H1 (cell line): ENCODE measurements around the gene RGS6.

Experiments used
- CREB1 ChIP-seq: IDR thresholded peaks from 2 replicates; pipeline ENCODE4 v1.6.1; 2012; ENCODE audit warnings: inconsistent platforms
- EZH2 ChIP-seq: fragments of 200-600 bp; sonication (generic); IDR thresholded peaks from 2 replicates; pipeline ENCODE4 v1.7.1; 2012; ENCODE audit warnings: low read depth, mild to moderate bottlenecking, moderate library complexity, low read length, inconsistent platforms; ENCODE audit not compliant: severe bottlenecking
- GABPA ChIP-seq: IDR thresholded peaks from 2 replicates; pipeline ENCODE4 v1.6.1; 2011; ENCODE audit warnings: mild to moderate bottlenecking, low read length, moderate library complexity, borderline replicate concordance; ENCODE audit not compliant: insufficient read depth
- JUND ChIP-seq: IDR thresholded peaks from 2 replicates; pipeline ENCODE4 v1.6.1; 2011; ENCODE audit warnings: mild to moderate bottlenecking, improper control_type of control experiment, low read length
- POLR2A ChIP-seq, 2 experiments: IDR thresholded peaks; 1 replicate in 1 of 2; 2 replicates in 1 of 2; pipeline ENCODE4 v1.6.1; 2011; ENCODE audit warnings: low read depth in 2 of 2, low read length in 2 of 2, mild to moderate bottlenecking in 2 of 2; ENCODE audit errors: control extremely low read depth in 1 of 2
- POLR2AphosphoS5 ChIP-seq: IDR thresholded peaks from 2 replicates; pipeline ENCODE4 v1.6.1; 2011; ENCODE audit warnings: low read depth, low read length
- RXRA ChIP-seq: IDR thresholded peaks from 2 replicates; pipeline ENCODE4 v1.6.1; 2011; ENCODE audit warnings: low read depth, mild to moderate bottlenecking, low read length, moderate library complexity; ENCODE audit not compliant: insufficient read depth
- SP2 ChIP-seq: IDR thresholded peaks from 2 replicates; pipeline ENCODE4 v1.6.1; 2012; ENCODE audit warnings: mild to moderate bottlenecking, low read length, inconsistent platforms
- SP4 ChIP-seq: IDR thresholded peaks from 2 replicates; pipeline ENCODE4 v1.6.1; 2012; ENCODE audit warnings: low read length, inconsistent platforms
- TAF1 ChIP-seq: IDR thresholded peaks from 2 replicates; pipeline ENCODE4 v1.6.1; 2011; ENCODE audit warnings: mild to moderate bottlenecking, low read depth, low read length
- TAF7 ChIP-seq: optimal IDR thresholded peaks from 2 replicates; pipeline ENCODE3; 2011; ENCODE audit warnings: low read depth, mild to moderate bottlenecking, inconsistent platforms, low read length, moderate library complexity, borderline replicate concordance
- TF ChIP-seq, protein P1 (sequence below), 3 experiments: IDR thresholded peaks; 1 replicate in 2 of 3; 2 replicates in 1 of 3; pipeline versions ENCODE4 v1.5.1 to v1.6.1; 2011; ENCODE audit warnings: low read length in 3 of 3, mild to moderate bottlenecking in 3 of 3, inconsistent platforms in 2 of 3, low read depth in 1 of 3, moderate library complexity in 1 of 3; ENCODE audit not compliant: insufficient read depth in 1 of 3; ENCODE audit errors: control extremely low read depth in 1 of 3
- TF ChIP-seq, protein P2 (sequence below): IDR thresholded peaks from 2 replicates; pipeline ENCODE4 v1.6.1; 2011; ENCODE audit warnings: low read depth, mild to moderate bottlenecking, low read length; ENCODE audit not compliant: insufficient read depth
- TF ChIP-seq, protein P3 (sequence below): IDR thresholded peaks from 2 replicates; pipeline ENCODE4 v1.6.1; 2012; ENCODE audit warnings: inconsistent platforms

DNA sequence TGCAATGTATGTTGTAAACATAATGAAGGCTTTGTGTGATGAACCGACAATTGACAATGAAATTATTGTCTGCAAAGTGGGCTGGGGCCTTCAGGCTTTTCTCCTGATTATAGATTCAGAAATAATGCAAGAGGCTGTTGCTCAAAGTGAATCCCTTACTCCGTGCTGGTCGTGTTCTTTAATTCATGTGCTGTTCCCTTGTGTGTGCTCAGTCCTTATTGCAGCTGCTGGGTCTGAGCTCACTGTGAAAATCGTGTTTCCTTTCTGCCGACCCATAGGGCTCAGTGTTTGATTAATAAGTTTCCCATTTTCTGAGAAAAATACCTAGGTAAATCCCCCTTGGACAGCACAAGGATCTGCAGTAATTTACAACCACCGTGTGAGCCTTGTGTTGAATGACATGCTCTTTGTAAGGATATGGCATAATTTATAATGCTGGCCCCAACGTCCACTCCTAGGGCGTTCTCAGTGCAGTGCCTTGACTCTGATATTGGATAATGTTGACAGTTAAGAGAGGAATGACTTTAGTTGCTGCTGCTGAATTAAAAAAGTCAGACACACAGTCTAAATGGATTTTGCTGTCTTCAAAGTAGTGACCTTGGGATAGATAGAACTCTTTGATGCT is 81.6 kb downstream of the RGS6 start:
- TF ChIP-seq GABPA (no peak), POLR2AphosphoS5 (no peak), POLR2A (IDR thresholded peaks at IDR 0.05; ENCODE audit: control extremely low read depth in 1 of 2, low read depth in 2 of 2, low read length in 2 of 2) (no peak), SP2 (no peak), SP4 (no peak), TAF7 (no peak), JUND (no peak), EZH2 (no peak), RXRA (no peak), CREB1 (no peak), TAF1 (no peak)
- TF ChIP-seq, protein P1, sequence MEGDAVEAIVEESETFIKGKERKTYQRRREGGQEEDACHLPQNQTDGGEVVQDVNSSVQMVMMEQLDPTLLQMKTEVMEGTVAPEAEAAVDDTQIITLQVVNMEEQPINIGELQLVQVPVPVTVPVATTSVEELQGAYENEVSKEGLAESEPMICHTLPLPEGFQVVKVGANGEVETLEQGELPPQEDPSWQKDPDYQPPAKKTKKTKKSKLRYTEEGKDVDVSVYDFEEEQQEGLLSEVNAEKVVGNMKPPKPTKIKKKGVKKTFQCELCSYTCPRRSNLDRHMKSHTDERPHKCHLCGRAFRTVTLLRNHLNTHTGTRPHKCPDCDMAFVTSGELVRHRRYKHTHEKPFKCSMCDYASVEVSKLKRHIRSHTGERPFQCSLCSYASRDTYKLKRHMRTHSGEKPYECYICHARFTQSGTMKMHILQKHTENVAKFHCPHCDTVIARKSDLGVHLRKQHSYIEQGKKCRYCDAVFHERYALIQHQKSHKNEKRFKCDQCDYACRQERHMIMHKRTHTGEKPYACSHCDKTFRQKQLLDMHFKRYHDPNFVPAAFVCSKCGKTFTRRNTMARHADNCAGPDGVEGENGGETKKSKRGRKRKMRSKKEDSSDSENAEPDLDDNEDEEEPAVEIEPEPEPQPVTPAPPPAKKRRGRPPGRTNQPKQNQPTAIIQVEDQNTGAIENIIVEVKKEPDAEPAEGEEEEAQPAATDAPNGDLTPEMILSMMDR (IDR thresholded peaks at IDR 0.05; ENCODE audit: control extremely low read depth in 1 of 3, insufficient read depth in 1 of 3, low read depth in 1 of 3, low read length in 3 of 3) = no peak
- TF ChIP-seq, protein P2, sequence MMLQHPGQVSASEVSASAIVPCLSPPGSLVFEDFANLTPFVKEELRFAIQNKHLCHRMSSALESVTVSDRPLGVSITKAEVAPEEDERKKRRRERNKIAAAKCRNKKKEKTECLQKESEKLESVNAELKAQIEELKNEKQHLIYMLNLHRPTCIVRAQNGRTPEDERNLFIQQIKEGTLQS = no peak
- TF ChIP-seq, protein P3, sequence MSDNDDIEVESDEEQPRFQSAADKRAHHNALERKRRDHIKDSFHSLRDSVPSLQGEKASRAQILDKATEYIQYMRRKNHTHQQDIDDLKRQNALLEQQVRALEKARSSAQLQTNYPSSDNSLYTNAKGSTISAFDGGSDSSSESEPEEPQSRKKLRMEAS = no peak
